K562 (cell line): ENCODE data around the gene RPS6KA2. TPM values are rescaled to one million over a fixed set of nuclear protein-coding genes. Genes with fewer than 3 reads are reported as not detected.

Experiments
- ATAC-seq: fragments of 200-7000 bp; cut with Tn5 transposase; 3 replicates; pipeline ENCODE4 v1.9.1; 2020; ENCODE audit warnings: moderate library complexity
- BruUV-seq: library from RNA; stranded (reverse); fragments of 400-500 nt; replicated peaks from 2 replicates; lab custom pipeline; 2021; lab: Mats Ljungman, UMichigan
- CTCF ChIA-PET: fragments of 300-600 bp; formaldehyde crosslinking; extraction: SDS; loops from one replicate; lab custom pipeline; 2021; ENCODE audit warnings: low intra/inter-chr PET ratio; lab: Yijun Ruan, JAX
- POLR2A ChIA-PET: fragments of 300-600, 350-650 bp; sonication (Branson Sonifier 250); formaldehyde crosslinking; extraction: SDS; loops from one replicate; lab custom pipeline; 2021; ENCODE audit warnings: antibody characterized with exemption, inconsistent platforms; lab: Yijun Ruan, JAX
- DNase-seq, 4 experiments: peaks; one replicate each; pipeline versions ENCODE4 v3.0.0 to v3.0.0-alpha.2; 2011 to 2018; ENCODE audit warnings: low spot score in 3 of 4, mixed read lengths in 3 of 4; ENCODE audit errors: extremely low read depth in 1 of 4
- FAIRE-seq: peaks from 2 replicates; lab custom pipeline; 2011; peaks lifted over from hg19 to GRCh38; lab: Jason Lieb, UNC
- H2AFZ ChIP-seq: 2 replicates; pipeline ENCODE4 v1.6.0; 2011; ENCODE audit warnings: low read depth, low read length, control low read depth, inconsistent platforms
- H3K27ac ChIP-seq: fragments of 200-600 bp; 3 replicates; pipeline ENCODE4 v1.8.0; 2011; ENCODE audit warnings: low read depth, mild to moderate bottlenecking, control low read depth, inconsistent platforms, low read length, moderate library complexity, mixed read lengths; ENCODE audit errors: extremely low read depth
- H3K27me3 ChIP-seq, 2 experiments: fragments of 300-600 bp in 1 of 2; 2 replicates in 1 of 2; 3 replicates in 1 of 2; pipeline versions ENCODE4 v1.6.0 to v1.8.0; 2011; ENCODE audit warnings: inconsistent platforms in 2 of 2, low read length in 2 of 2, mild to moderate bottlenecking in 1 of 2, mixed read lengths in 1 of 2, moderate library complexity in 1 of 2; ENCODE audit not compliant: control insufficient read depth in 2 of 2, insufficient read depth in 2 of 2
- H3K36me3 ChIP-seq: fragments of 300-600 bp; 3 replicates; pipeline ENCODE4 v1.8.0; 2011; ENCODE audit warnings: mild to moderate bottlenecking, low read length, inconsistent platforms; ENCODE audit not compliant: control insufficient read depth, insufficient read depth
- H3K4me1 ChIP-seq, 2 experiments: fragments of 200-600 bp in 1 of 2; replicated peaks in 1 of 2; 2 replicates in 1 of 2; 3 replicates in 1 of 2; pipeline versions ENCODE4 v1.5.1 to v1.8.0; 2011; ENCODE audit warnings: inconsistent platforms in 2 of 2, low read length in 2 of 2, mild to moderate bottlenecking in 1 of 2, mixed read lengths in 1 of 2, moderate library complexity in 1 of 2; ENCODE audit not compliant: control insufficient read depth in 2 of 2, insufficient read depth in 2 of 2
- H3K4me2 ChIP-seq: 2 replicates; pipeline ENCODE4 v1.6.1; 2011; ENCODE audit warnings: low read length, control low read depth, inconsistent platforms, mixed read lengths; ENCODE audit not compliant: insufficient read depth
- H3K4me3 ChIP-seq: fragments of 200-600 bp; sonication (generic), shearing (Covaris generic); 2 replicates; pipeline ENCODE4 v1.5.1; 2016; ENCODE audit warnings: control low read depth, inconsistent platforms
- H3K79me2 ChIP-seq: fragments of 200-600 bp; 3 replicates; pipeline ENCODE4 v1.8.0; 2011; ENCODE audit warnings: low read length, inconsistent platforms; ENCODE audit not compliant: control insufficient read depth, insufficient read depth
- H3K9ac ChIP-seq, 2 experiments: 2 replicates each; pipeline versions ENCODE4 v1.6.0 to v1.6.1; 2011; ENCODE audit warnings: low read depth in 2 of 2, low read length in 2 of 2, control low read depth in 1 of 2, inconsistent platforms in 1 of 2, mild to moderate bottlenecking in 1 of 2, mixed read lengths in 1 of 2; ENCODE audit not compliant: insufficient read depth in 1 of 2
- H3K9me1 ChIP-seq: one replicate; pipeline ENCODE4 v1.6.0; 2011; ENCODE audit warnings: inconsistent platforms, mild to moderate bottlenecking, low read length, moderate library complexity; ENCODE audit not compliant: control insufficient read depth, insufficient read depth
- H3K9me3 ChIP-seq: replicated peaks from 2 replicates; pipeline ENCODE4 v1.5.1; 2011; ENCODE audit warnings: low read depth, low read length, inconsistent platforms; ENCODE audit not compliant: control insufficient read depth, insufficient read depth
- H4K20me1 ChIP-seq: replicated peaks from 2 replicates; pipeline ENCODE4 v1.6.1; 2011; ENCODE audit warnings: low read length, inconsistent platforms, mixed read lengths; ENCODE audit not compliant: control insufficient read depth, insufficient read depth
- CBX1 ChIP-seq: sonication (generic); IDR thresholded peaks from 2 replicates; pipeline ENCODE4 v1.6.1; 2016; ENCODE audit warnings: antibody characterized with exemption, low read depth, mild to moderate bottlenecking
- FOXA1 ChIP-seq: fragments of 450-650 bp; IDR thresholded peaks from 2 replicates; pipeline ENCODE4 v1.6.1; 2016; ENCODE audit warnings: mild to moderate bottlenecking, borderline replicate concordance
- WGBS: fragments of 100-300 bp; shearing (Covaris generic); methylation state at CpG from one replicate; pipeline ENCODE4 v1.1.6; 2016; ENCODE audit warnings: low coverage, mixed read lengths; ENCODE audit not compliant: insufficient coverage; ENCODE audit errors: missing lambda C conversion rate; 5-methylcytosine and 5-hydroxymethylcytosine counted together
- in situ Hi-C: fragments of 300-500 bp; cut with MboI; formaldehyde crosslinking; loops from 4 replicates; pipeline ENCODE4 v1.15.0; 2018; ENCODE audit warnings: inconsistent platforms, mixed read lengths
- intact Hi-C: fragments of 100-400 bp; cut with micrococcal nuclease; formaldehyde crosslinking; loops from 2 replicates; pipeline ENCODE4 v1.14.2; 2022
- polyA plus RNA-seq, 8 experiments: library from polyadenylated mRNA; depleted of rRNA in 4 of 8; stranded (reverse) in 5 of 8; unstranded in 3 of 8; fragments of >200 nt; fragmentation: Nextera tagmentation in 2 of 8; fragmentation: Illumina TruSeq in 1 of 8; extraction: Ambion mirVana in 2 of 8; extraction: Trizol in 1 of 8; gene quantifications; 2 replicates each; pipeline versions ENCODE4 v1.2.1 to v1.2.3, GENCODE V29; 2011 to 2014; ENCODE audit warnings: inconsistent platforms in 1 of 8, missing spikeins in 1 of 8
- total RNA-seq, 7 experiments: library from RNA; depleted of rRNA in 6 of 7; stranded (reverse); fragments of >200 nt in 6 of 7; fragmentation: Illumina TruSeq in 2 of 7; extraction: Trizol in 2 of 7; gene quantifications; 2 replicates each; pipeline versions ENCODE4 v1.2.1 to v1.2.3, GENCODE V29; 2011 to 2021; ENCODE audit warnings: low replicate concordance in 1 of 7
- TF ChIP-seq, protein P1 (sequence below): sonication (generic); formaldehyde crosslinking; IDR thresholded peaks from 2 replicates; pipeline ENCODE4 v1.8.0; 2023; ENCODE audit warnings: mild to moderate bottlenecking, missing genetic modification reagents
- TF ChIP-seq, protein P2 (sequence below): fragments of 250-450 bp; sonication (Bioruptor Pico); IDR thresholded peaks from 2 replicates; pipeline ENCODE4 v1.4.0; 2020
- TF ChIP-seq, protein P3 (sequence below): fragments of 450-650 bp; formaldehyde crosslinking; IDR thresholded peaks from 2 replicates; pipeline ENCODE4 v1.4.0; 2020; ENCODE audit warnings: mild to moderate bottlenecking, moderate library complexity
- TF ChIP-seq, protein P4 (sequence below), 2 experiments: fragments of 250-450 bp in 1 of 2; fragments of 450-650 bp in 1 of 2; sonication (Bioruptor Pico) in 1 of 2; IDR thresholded peaks; 2 replicates each; pipeline versions ENCODE4 v1.6.1 to v1.8.0; 2016 to 2021; ENCODE audit warnings: mild to moderate bottlenecking in 2 of 2, moderate library complexity in 2 of 2, missing compliant biosample characterization in 1 of 2, missing genetic modification characterization in 1 of 2

Gene RPS6KA2
- total and polyA plus RNA-seq, 9 of the 15 experiments (the other 6 are each of a cell fraction or from before 2014, with no cell fraction given) = 0.29 to 1.00 (median 0.53) TPM

DNA sequence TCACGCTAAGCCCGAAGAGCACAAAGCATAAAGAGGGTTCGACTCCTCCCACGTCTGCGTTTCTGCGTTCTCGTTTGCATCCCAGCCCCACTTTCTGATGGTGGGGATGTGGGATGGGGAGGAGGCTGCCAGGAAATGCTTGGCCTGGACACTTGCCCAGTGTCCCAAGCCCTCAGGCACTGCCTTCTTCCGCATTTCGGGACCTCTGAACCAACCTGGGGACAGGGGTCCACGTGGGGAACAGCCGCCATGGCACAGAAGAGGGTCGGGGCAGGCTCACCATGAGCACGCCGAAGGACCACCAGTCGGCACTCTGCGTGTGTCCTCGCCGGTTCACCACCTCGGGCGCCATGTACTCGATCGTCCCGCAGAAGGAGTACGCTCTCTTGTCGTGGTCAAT is 128.8 kb downstream of the RPS6KA2 start:
- no peak overlapping the region for H3K9ac ChIP-seq
- no peak for ATAC-seq
- no peaks in the 10 kb centered on the region for H3K9me1 ChIP-seq
- H3K36me3 ChIP-seq = no peaks in the 10 kb centered on the region
- POLR2A ChIA-PET = no interaction called here
- peaks cover 61 to 91% of the 10 kb centered on the region in 2 experiments for H3K27me3 ChIP-seq
- H2AFZ ChIP-seq = no peak overlapping the region
- no peak overlapping the region for H3K4me2 ChIP-seq
- no peaks in the 10 kb centered on the region for H3K9me3 ChIP-seq
- no TSS peak for BruUV-seq
- CTCF ChIA-PET = no interaction called here
- 2% methylated on average over 25 of the region's 25 CpGs for WGBS
- intact Hi-C loops = no loop called here
- in situ Hi-C loops = no loop called here
- TF ChIP-seq, protein P1, sequence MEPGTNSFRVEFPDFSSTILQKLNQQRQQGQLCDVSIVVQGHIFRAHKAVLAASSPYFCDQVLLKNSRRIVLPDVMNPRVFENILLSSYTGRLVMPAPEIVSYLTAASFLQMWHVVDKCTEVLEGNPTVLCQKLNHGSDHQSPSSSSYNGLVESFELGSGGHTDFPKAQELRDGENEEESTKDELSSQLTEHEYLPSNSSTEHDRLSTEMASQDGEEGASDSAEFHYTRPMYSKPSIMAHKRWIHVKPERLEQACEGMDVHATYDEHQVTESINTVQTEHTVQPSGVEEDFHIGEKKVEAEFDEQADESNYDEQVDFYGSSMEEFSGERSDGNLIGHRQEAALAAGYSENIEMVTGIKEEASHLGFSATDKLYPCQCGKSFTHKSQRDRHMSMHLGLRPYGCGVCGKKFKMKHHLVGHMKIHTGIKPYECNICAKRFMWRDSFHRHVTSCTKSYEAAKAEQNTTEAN (CRISPR knock-in tag) = no peak
- TF ChIP-seq FOXA1 (no peak), CBX1 (no peak)
- TF ChIP-seq, protein P2, sequence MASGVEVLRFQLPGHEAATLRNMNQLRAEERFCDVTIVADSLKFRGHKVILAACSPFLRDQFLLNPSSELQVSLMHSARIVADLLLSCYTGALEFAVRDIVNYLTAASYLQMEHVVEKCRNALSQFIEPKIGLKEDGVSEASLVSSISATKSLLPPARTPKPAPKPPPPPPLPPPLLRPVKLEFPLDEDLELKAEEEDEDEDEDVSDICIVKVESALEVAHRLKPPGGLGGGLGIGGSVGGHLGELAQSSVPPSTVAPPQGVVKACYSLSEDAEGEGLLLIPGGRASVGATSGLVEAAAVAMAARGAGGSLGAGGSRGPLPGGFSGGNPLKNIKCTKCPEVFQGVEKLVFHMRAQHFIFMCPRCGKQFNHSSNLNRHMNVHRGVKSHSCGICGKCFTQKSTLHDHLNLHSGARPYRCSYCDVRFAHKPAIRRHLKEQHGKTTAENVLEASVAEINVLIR (CRISPR knock-in tag) = no peak
- TF ChIP-seq, protein P3, sequence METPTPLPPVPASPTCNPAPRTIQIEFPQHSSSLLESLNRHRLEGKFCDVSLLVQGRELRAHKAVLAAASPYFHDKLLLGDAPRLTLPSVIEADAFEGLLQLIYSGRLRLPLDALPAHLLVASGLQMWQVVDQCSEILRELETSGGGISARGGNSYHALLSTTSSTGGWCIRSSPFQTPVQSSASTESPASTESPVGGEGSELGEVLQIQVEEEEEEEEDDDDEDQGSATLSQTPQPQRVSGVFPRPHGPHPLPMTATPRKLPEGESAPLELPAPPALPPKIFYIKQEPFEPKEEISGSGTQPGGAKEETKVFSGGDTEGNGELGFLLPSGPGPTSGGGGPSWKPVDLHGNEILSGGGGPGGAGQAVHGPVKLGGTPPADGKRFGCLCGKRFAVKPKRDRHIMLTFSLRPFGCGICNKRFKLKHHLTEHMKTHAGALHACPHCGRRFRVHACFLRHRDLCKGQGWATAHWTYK (CRISPR knock-in tag) = no peak
- TF ChIP-seq, protein P4, sequence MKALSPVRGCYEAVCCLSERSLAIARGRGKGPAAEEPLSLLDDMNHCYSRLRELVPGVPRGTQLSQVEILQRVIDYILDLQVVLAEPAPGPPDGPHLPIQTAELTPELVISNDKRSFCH (CRISPR knock-in tag; IDR thresholded peaks at IDR 0.05) = no peak
- TF ChIP-seq, protein P4 (tag; IDR thresholded peaks at IDR 0.05) = no peak
- TF ChIP-seq, all 486 proteins: peak for 0
- DNase-seq = no peak
- no peak for FAIRE-seq
- H3K4me1 ChIP-seq = peaks cover 0 to 4% of the 10 kb centered on the region in 2 experiments; a peak in 2 of 5 replicates
- H3K4me3 ChIP-seq = no peak overlapping the region
- H3K27ac ChIP-seq = no peak overlapping the region
- peaks cover 7% of the 10 kb centered on the region; the same call in 1 of the 2 replicates for H4K20me1 ChIP-seq
- H3K79me2 ChIP-seq = no peaks in the 10 kb centered on the region
